ENCODE measurements around the gene KLHL29. TPM values are rescaled to one million over a fixed set of nuclear protein-coding genes. Genes with fewer than 3 reads are reported as not detected.

KLHL29 gene
- total and polyA plus RNA-seq, 2 of the 13 experiments (the other 11 are each of a cell fraction or from before 2014, with no cell fraction given) = 0.01 TPM; not detected in 1

GRCh38 chr2:23673830-23674679 is 289.1 kb downstream of the KLHL29 start (continued):
- TF ChIP-seq, protein P1, sequence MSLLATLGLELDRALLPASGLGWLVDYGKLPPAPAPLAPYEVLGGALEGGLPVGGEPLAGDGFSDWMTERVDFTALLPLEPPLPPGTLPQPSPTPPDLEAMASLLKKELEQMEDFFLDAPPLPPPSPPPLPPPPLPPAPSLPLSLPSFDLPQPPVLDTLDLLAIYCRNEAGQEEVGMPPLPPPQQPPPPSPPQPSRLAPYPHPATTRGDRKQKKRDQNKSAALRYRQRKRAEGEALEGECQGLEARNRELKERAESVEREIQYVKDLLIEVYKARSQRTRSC (CRISPR knock-in tag; IDR thresholded peaks at IDR 0.05; ENCODE audit: low read depth) = no peak
- no peak for TF ChIP-seq ZHX2 (IDR thresholded peaks at IDR 0.05; ENCODE audit: low read depth)
- no peak for TF ChIP-seq ZHX2 (CRISPR knock-in tag; IDR thresholded peaks at IDR 0.05; ENCODE audit: borderline replicate concordance)
- TF ChIP-seq ZNF205 (CRISPR knock-in tag; IDR thresholded peaks at IDR 0.05) = no peak
- TF ChIP-seq HNRNPK (IDR thresholded peaks at IDR 0.05; ENCODE audit: low read depth, low read length, poor library complexity, severe bottlenecking) = no peak
- TF ChIP-seq NAIF1 (CRISPR knock-in tag; IDR thresholded peaks at IDR 0.05; ENCODE audit: borderline replicate concordance) = no peak
- TF ChIP-seq TOPORS (CRISPR knock-in tag; IDR thresholded peaks at IDR 0.05) = no peak
- TF ChIP-seq ZNF556 (CRISPR knock-in tag; IDR thresholded peaks at IDR 0.05; ENCODE audit: borderline replicate concordance) = no peak
- TF ChIP-seq NR2F2 (IDR thresholded peaks at IDR 0.05; ENCODE audit: borderline replicate concordance, low read depth) = 0 out of 2 replicates have a peak, but pooled peaks have one; percentile 49
- TF ChIP-seq, protein P2, sequence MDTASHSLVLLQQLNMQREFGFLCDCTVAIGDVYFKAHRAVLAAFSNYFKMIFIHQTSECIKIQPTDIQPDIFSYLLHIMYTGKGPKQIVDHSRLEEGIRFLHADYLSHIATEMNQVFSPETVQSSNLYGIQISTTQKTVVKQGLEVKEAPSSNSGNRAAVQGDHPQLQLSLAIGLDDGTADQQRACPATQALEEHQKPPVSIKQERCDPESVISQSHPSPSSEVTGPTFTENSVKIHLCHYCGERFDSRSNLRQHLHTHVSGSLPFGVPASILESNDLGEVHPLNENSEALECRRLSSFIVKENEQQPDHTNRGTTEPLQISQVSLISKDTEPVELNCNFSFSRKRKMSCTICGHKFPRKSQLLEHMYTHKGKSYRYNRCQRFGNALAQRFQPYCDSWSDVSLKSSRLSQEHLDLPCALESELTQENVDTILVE (CRISPR knock-in tag; IDR thresholded peaks at IDR 0.05) = peak; percentile 88; the same call in 1 of the 2 replicates
- TF ChIP-seq SATB2 (CRISPR knock-in tag; IDR thresholded peaks at IDR 0.05) = peak; percentile 77; the same call in 1 of the 2 replicates
- 0 out of 2 replicates have a peak, but pooled peaks have one; percentile 71 for TF ChIP-seq ZNF230 (CRISPR knock-in tag; IDR thresholded peaks at IDR 0.05)
- peak; percentile 61; the same call in 1 of the 2 replicates for TF ChIP-seq ARNTL (CRISPR knock-in tag; IDR thresholded peaks at IDR 0.05)
- TF ChIP-seq PBX2 (CRISPR knock-in tag; IDR thresholded peaks at IDR 0.05) = no peak
- no peak for TF ChIP-seq ZNF282 (IDR thresholded peaks at IDR 0.05; ENCODE audit: partially characterized antibody)
- no peak for TF ChIP-seq SMC3 (IDR thresholded peaks at IDR 0.05; ENCODE audit: low read length)
- no peak for TF ChIP-seq TCF12 (IDR thresholded peaks at IDR 0.05)
- TF ChIP-seq TCF12 (CRISPR knock-in tag; IDR thresholded peaks at IDR 0.05) = no peak
- no peak for TF ChIP-seq ZNF724P (CRISPR knock-in tag; IDR thresholded peaks at IDR 0.05; ENCODE audit: borderline replicate concordance)
- TF ChIP-seq, protein P3, sequence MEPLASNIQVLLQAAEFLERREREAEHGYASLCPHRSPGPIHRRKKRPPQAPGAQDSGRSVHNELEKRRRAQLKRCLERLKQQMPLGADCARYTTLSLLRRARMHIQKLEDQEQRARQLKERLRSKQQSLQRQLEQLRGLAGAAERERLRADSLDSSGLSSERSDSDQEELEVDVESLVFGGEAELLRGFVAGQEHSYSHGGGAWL (CRISPR knock-in tag; IDR thresholded peaks at IDR 0.05) = peak; percentile 75; the same call in 1 of the 2 replicates
- TF ChIP-seq REL (CRISPR knock-in tag; conservative IDR thresholded peaks at IDR 0.05) = no peak

All from HepG2 (cell line).